HG02943 (cell line): Measurements from ENCODE around the gene RALGPS1.

Experiments used
- ATAC-seq: cut with Tn5 transposase; IDR thresholded peaks from one replicate; pipeline ENCODE4 v1.9.1; 2021; ENCODE audit warnings: mild to moderate bottlenecking, low read depth, moderate library complexity; ENCODE audit not compliant: unreplicated experiment

RALGPS1 gene

GRCh38 chr9:127074561-127075548 lies 160.3 kb downstream of the RALGPS1 start:
- no peak for ATAC-seq

- ATAC-seq = no peak
Measured at GRCh38 chr9:127075624-127076372, 161.2 kb downstream of the RALGPS1 start.

- ATAC-seq = no peak
Measured at GRCh38 chr9:127076860-127077643, 162.5 kb downstream of the RALGPS1 start.

GRCh38 chr9:127077644-127077946 lies 163.0 kb downstream of the RALGPS1 start:
- no peak for ATAC-seq

GRCh38 chr9:127078336-127078735 lies 163.8 kb downstream of the RALGPS1 start:
- no peak for ATAC-seq

- no peak for ATAC-seq
Measured at GRCh38 chr9:127078988-127079387, 164.4 kb downstream of the RALGPS1 start.

- no peak for ATAC-seq
Measured at GRCh38 chr9:127079446-127080140, 165.0 kb downstream of the RALGPS1 start.

- ATAC-seq = no peak
Measured at GRCh38 chr9:127081250-127082185, 166.9 kb downstream of the RALGPS1 start.

DNA sequence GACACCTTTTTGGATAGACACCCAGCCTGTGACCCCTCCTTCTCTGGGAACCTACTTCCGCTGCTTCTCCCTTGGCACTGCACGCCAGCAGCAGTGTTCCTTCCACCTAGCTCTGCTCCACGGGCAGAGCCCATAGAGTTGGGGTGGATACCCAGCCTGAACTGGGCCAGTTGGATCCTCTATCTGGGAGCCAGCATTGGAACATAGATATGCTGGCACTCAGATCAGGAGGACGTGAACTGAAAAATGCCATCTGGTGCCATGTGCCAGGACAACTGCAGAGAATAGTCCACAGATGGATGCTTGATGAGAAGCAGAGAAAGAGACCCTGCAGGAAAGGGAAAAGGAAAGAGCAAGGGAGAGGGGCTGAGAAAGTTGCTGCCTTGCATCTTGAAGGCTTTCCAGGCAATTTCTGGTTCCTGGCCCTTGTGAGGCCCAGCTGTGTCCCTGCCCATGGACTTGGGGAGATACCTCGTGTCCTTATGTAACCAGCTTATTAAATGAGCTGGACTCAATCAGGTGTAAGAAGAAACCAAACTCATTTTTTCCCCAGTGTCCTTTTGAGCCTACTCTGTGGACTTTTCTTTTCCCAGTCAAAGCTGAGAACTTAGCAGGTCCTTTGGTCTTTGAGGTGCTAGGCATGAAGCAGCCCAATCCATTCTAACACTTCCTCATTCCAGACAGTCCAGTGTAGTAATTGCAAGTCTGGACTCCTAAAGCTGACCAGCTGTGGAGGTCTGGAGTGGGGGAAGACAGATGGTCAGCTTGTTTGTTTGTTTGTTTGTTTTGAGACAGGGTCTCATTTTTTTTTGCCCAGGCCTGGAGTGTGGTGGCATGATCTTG lies 168.8 kb downstream of the RALGPS1 start:
- ATAC-seq = no peak

GRCh38 chr9:127084076-127085039 lies 169.8 kb downstream of the RALGPS1 start:
- ATAC-seq = no peak

DNA sequence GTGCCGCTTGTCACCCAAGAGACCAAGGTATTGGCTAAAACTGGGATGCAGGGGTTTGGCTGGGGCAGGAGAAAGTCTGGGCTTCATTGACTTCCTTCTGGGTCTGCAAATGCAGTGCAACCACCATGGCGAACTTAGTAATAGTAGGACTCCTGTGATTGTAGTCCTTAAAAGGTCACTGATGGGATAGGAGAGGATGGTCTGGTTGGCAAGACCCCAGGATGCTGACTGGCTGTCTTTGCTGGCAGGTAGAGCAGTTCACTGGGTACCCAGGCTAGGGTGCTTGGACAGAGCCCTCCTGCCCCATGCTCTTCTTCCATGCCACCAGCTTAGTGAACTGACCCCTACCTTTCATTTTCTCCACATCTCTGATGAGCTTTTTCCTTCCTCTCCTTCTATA lies 170.6 kb downstream of the RALGPS1 start:
- ATAC-seq = no peak

DNA sequence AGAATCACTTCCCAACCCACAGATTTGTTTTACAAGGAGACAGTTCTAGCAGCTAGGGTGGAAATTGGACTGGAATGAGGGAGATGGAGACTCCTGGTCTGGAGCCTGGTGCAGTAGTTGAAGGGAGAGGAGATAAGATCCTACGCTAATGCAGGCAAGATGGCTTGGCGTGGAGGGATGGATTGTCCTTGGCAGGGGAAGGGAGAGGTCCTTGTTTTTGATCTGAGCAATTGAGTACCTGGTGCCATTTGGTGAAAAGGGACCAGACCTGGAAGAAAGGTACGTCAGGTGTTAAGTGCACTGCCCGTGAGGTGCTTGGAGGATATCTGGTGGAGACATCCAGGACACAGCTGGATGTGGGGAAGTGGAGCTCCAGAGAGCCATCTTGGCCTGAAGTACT lies 172.2 kb downstream of the RALGPS1 start:
- no peak for ATAC-seq

GRCh38 chr9:127087411-127087810 lies 172.8 kb downstream of the RALGPS1 start:
- ATAC-seq = no peak

DNA sequence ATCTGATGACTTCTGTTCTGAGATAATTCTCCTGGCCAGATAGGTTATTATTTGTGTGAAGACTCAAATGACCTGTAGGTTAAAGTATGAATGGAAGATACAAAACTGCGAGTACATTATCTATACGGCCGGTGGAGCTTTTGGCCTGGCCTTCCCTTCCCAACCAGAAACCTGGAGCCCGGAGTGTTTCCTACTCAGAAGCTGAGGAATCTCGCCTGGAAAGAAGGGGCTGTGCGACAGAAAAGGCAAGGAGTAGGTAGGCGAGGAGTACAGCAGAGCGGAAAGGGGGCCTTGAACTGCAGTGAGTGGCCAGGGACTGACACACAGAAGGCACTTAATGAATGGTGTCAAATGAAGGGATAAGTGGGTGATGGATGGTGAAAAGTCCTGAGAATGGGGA lies 173.3 kb downstream of the RALGPS1 start:
- no peak for ATAC-seq

- no peak for ATAC-seq
Measured at GRCh38 chr9:127088724-127089615, 174.4 kb downstream of the RALGPS1 start.

DNA sequence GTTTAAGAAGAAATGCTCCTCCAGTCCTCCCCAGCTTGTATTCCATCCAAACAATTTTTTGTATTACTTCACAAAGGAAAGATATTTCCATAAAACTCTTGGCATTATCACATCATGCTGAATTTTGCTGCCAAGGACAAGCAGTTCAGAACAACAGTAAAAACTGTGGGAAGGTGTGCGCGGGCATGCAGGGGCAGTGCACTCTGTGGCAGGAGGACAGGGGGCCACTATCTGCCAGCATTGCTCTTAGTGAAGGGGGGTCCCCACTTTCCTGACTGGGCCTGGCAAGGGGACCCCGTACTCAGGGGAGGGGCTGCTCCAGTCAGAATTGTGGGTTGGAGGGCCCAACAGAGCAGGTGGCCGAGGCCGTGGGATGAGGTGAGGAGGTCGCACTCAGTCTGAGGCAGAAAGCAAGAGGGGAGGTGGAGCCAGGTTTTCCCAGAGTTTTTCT lies 175.1 kb downstream of the RALGPS1 start:
- no peak for ATAC-seq
